Caki2 (cell line): ENCODE data around the gene ZNF407. TPM values are rescaled to one million over a fixed set of nuclear protein-coding genes. Genes with fewer than 3 reads are reported as not detected.
"Not testable (repeated sequence)": the region's sequence is repeated elsewhere in the genome, so short reads cannot be mapped to it uniquely, and the experiment has no call there.

Experiments used
- DNase-seq: peaks from one replicate; pipeline ENCODE4 v3.0.0-alpha.2; 2015; ENCODE audit warnings: low read depth
- in situ Hi-C: cut with HindIII; loops from 2 replicates; pipeline ENCODE4 v1.10.0; 2016; ENCODE audit warnings: low sequenced_read_pairs, low pct_unique_long_range_greater_than_20kb, mixed read lengths
- total RNA-seq: library from RNA; depleted of rRNA; stranded (reverse); fragments of >200 nt; shearing (Covaris generic); gene quantifications from 2 replicates; pipeline ENCODE4 v1.2.3, GENCODE V29; 2014; ENCODE audit warnings: low replicate concordance

Gene ZNF407
- total RNA-seq, 1 experiment from 2014 or later: 1.3 TPM

- in situ Hi-C loops: no loop called here
- no peak for DNase-seq
Measured at GRCh38 chr18:75070235-75070624, 472.6 kb downstream of the ZNF407 start.

- peak; percentile 78 for DNase-seq
- in situ Hi-C loops: no loop called here
Measured at GRCh38 chr18:75070625-75071483, 473.2 kb downstream of the ZNF407 start.

- in situ Hi-C loops: no loop called here
- no peak for DNase-seq
Measured at GRCh38 chr18:75071484-75071785, 473.8 kb downstream of the ZNF407 start.

GRCh38 chr18:75071866-75072671, 474.4 kb downstream of the ZNF407 start:
- DNase-seq: no peak
- in situ Hi-C loops: no loop called here

- in situ Hi-C loops: no loop called here
- DNase-seq: no peak
Measured at GRCh38 chr18:75072672-75073371, 475.2 kb downstream of the ZNF407 start.

GRCh38 chr18:75073654-75074053, 476.0 kb downstream of the ZNF407 start:
- DNase-seq: no peak
- in situ Hi-C loops: no loop called here

- in situ Hi-C loops: no loop called here
- no peak for DNase-seq
Measured at GRCh38 chr18:75074196-75075015, 476.7 kb downstream of the ZNF407 start.

GRCh38 chr18:75075016-75075305, 477.3 kb downstream of the ZNF407 start:
- in situ Hi-C loops: no loop called here
- no peak for DNase-seq

GRCh38 chr18:75075429-75075841, 477.8 kb downstream of the ZNF407 start:
- DNase-seq: no peak
- in situ Hi-C loops: no loop called here

GRCh38 chr18:75076286-75076685, 478.6 kb downstream of the ZNF407 start:
- in situ Hi-C loops: no loop called here
- DNase-seq: no peak

- in situ Hi-C loops: no loop called here
- DNase-seq: no peak
Measured at GRCh38 chr18:75081486-75081885, 483.8 kb downstream of the ZNF407 start.

GRCh38 chr18:75083131-75083530, 485.5 kb downstream of the ZNF407 start:
- no peak for DNase-seq
- in situ Hi-C loops: no loop called here

- no peak for DNase-seq
- in situ Hi-C loops: no loop called here
Measured at GRCh38 chr18:75083761-75084160, 486.1 kb downstream of the ZNF407 start.

- DNase-seq, in situ Hi-C loops: not testable (repeated sequence)
Measured at GRCh38 chr18:75085676-75086075, 488.0 kb downstream of the ZNF407 start.

GRCh38 chr18:75086494-75087034, 488.9 kb downstream of the ZNF407 start:
- no peak for DNase-seq
- in situ Hi-C loops: no loop called here

- in situ Hi-C loops: no loop called here
Measured at GRCh38 chr18:75087119-75088020, 489.7 kb downstream of the ZNF407 start.

GRCh38 chr18:75088021-75088506, 490.4 kb downstream of the ZNF407 start:
- in situ Hi-C loops: no loop called here
- no peak for DNase-seq

More at GRCh38 chr18:75087119-75088020, 489.7 kb downstream of the ZNF407 start:
- no peak for DNase-seq
